Stimulated activated CD8-positive, alpha-beta memory T cell treated with anti-CD3 and anti-CD28 coated beads, Interleukin-15, amount 100 ng/mL, for 48 hours (primary cell): ENCODE results near the gene BPHL.
"Not testable (repeated sequence)": the region's sequence is repeated elsewhere in the genome, so short reads cannot be mapped to it uniquely, and the experiment has no call there.

Experiments used
- DNase-seq, 2 donors: peaks; one replicate each; pipeline ENCODE4 v3.0.0-alpha.2; 2020; ENCODE audit warnings: low read depth in 2 of 2

The BPHL gene

DNA sequence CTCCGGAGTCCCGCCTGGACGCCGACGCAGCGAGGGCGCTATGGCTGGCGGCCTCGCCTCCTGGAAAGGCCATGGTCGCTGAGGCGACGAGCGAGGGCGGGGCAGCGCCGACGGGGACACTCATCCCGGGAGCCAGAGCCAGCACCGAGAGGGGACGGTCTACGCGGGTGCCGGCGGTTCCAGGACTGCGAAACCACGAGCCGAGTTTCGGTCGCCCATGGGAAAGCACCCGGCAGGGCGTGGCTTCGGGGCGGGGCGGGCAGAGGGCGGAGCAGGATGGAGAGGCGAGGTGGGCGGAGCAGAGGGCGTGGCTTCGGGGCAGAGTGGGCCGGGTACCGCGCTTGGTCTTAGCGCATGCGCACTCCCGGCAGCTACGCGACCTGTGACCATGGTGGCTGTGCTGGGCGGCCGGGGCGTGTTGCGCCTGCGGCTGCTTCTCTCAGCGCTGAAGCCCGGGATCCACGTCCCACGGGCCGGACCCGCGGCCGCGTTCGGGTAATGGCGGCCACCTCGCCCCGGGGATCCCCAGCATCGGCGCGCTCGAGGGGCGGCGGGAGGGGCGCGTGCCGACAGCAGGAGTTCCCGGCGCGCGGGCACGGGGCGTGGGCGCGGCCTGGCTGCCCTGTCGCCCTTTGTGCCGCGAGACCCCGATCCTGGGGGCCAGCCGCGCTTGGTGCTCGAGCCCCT, at the start of gene BPHL:
BPHL (plus strand) TSS at position 359 of the 687 bp plus-strand sequence; CDS start at position 389, 30 bp downstream.
- DNase-seq, result peak; percentile 97 to 99

DNA sequence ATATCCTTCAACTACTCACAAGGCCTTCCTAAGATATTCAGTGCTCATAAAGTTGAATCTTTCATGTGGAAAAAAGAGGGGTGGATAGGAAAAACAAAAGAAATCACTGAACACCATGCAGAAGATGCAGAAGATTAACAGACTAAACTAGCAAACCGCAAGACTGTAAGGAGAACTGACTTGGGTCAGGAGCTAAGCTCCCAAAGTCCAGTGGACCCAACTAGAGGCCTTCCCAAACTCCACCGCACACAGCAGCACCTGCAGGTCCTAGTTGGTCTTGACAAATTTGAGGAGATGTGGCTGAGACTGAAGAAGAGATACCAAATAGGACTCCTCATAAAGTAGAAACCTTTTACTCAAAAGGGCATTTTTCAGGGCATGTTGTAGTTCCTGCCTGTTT, 46.9 kb upstream of the BPHL start:
- DNase-seq, result no peak

DNA sequence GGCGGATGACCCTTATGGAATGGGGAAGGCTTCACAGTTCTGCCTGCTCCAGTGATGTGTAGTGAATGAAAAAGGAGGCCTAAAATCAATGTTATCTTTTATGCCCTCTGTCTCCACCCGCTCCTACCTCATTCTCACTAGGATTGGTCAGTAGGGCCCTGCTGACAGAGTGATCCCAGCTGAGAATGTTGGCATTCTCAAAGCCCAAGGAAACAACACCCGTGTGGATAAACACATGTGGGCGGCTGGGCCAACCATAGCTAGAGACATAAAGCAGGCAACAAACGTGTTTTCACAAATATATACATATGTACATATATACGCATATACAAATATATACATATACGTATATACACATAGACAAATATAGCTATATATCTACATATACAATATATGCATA, 45.7 kb upstream of the BPHL start:
- no peak for DNase-seq

DNA sequence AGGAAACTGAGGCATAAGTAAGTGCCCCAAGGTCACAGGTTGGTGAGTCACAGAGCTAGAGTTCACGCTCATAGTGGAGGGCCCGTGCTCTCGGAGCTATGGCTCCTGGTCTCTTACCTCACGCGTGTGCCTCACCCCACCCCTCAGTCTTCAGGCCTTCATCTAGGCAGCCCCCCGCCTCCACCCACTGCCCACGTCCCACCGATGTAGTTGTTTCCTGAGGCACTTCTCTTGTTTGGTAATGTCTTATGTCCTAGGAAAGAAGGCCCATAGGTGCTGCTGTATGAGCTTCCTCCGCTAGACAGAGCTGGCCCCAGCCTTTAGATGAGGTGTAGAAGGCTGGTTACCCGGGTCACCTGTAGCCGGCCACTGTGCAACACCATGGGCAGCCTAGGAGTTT, 45.1 kb upstream of the BPHL start:
- DNase-seq, result no peak

DNA sequence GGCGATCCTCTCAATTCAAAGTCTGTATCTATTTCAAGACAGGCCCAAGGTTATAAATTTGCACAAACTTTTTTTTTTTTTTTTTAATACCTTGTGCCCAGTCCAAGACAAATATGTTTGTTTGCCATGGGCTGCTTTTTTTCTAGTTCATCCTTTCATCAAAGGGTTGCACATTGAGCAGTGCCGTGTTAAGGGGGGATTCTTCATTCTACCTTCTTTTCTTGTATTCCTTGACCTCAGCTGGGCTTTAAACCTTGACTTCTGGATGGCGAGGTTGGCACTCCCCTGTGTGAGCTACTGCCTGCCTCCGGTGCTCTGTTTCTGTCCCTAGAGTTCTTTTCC, 42.8 kb upstream of the BPHL start:
- DNase-seq, result no peak

DNA sequence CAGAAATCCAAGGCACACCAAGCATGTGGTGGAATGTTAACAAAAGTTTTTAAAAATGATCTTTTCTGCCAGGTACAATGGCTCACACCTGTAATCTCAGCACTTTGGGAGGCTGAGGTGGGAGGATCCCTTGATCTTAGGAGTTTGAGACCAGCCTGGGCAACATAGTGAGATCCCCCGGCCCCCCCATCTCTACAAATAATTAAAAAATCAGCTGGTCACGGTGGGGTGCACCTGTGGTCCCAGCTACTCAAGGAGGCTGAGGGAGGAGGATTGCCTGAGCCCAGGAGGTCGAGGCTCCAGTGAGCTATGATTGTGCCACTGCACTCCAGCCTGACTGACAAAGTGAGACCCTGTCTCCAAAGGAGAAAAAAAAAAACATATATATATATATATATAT, 42.2 kb upstream of the BPHL start:
- no peak for DNase-seq

DNA sequence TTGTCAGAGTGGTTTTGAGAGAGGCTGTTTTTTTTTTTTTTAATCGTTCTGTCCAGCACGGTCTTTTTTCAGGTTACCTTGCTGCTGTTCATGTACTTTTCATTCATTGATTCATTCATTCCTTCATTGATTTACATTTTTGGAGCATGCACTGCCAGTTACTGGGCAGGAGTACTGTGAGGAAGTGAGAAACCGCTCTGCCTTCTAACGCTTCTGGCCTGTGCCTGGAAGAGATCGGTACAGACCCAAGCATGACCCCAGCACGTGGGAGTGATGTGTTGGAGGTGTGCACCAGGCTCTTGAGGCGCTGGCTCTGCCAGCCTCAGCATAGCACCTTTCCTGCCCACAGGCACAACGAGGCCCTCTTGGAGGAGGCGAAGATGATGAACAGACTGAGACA, 41.1 kb upstream of the BPHL start:
- no peak for DNase-seq

DNA sequence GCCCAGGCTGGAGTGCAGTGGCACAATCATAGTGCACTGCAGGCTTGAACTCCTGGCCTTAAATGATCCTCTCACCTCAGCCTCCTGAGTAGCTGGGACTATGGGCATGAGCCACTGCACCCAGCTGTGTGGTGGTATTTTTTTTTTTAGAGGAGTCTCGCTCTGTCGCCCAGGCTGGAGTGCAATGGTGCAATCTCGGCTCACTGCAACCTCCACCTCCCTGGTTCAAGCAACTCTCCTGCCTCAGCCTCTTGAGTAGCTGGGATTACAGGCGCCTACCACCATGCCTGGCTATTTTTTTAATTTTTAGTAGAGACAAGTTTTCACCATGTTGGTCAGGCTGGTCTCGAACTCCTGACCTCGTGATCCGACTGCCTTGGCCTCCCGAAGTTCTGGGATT, 39.6 kb upstream of the BPHL start:
- DNase-seq, result not testable (repeated sequence)

DNA sequence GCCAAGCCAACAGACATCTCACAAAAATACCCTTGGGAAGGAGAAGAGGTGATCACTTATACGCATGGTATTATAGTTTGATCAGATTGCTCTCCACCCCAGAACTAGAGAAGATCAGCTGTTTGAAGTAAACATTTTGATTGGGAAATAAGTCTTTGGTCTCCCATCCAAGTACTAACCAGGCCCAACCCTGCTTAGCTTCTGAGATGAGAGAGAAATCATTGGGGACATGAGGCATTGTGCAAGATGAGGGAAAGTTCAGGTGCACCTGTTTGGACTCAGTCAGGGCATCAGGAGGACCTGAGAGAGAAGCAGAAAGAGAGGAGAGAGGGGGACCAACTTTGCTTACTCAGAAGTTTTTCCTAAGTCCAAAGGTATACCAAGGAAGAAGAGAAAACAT, 38.8 kb upstream of the BPHL start:
- DNase-seq, result no peak

DNA sequence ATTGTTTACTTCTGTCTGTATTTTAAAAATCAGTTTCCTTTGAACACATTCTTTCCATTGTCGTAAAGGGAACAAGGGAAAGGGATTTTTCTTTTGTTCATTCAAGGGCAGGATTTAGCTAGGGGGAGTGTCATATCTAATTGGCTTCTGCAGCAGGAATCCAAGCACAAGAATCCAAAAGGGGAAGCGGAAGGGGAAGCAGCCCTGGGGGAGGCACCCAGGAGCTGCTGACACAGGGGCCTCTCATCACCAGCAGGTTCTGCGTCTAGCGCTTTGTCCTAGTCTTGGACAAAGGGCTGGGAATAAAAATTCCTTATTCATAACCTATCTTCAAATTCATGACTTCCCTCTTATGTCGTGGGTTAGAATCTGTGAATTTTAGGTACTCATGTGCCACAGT, 36.6 kb upstream of the BPHL start:
- DNase-seq, result no peak

DNA sequence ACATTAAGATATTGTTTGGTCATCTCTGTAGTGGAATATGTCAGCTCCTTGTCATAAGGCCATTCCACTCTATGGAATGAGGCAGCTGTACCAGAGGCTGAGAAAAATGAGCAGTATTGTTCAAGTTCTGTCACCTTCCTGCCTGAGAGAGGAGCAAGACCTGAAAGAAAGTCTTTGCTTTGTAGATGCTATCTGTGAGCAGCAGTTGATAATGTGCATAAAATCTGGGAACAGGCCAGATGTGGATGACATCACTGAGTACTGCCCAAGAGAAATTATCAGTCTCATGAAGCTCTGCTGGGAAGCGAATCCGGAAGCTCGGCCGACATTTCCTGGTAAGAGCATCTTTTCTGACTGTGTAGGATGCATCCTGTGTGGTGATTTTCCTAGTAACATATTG, 33.4 kb upstream of the BPHL start:
- DNase-seq, result no peak

DNA sequence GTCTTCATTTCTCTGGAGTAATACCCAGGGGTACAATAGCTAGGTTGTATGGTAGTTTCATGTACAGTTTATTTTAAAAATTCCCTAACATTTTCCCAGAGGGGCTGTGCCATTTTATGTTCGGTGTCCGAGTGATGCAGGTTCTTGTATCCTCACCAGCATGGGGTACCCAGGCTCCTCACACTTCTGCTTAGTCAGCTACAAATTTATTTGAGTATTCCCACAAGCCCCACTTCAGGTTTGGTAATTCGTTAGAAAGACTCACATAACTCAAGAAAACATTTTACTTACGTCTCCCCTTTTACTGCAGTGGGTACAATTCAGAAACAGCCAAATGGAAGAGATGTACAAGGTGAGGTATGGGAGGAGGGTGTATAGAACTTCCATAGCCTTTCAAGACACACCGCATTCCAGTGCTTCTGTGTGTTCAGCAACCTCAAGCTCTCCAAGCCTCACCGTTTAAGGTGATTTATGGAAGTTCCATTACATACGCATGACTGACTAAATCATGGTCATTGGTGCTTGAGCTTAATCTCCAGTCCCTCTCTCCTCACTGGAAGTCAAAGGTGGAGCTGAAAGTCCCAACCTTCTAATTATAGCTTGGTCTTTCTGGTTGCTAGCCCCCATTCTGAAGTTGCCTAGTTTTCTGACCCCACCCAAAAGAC, 32.1 kb upstream of the BPHL start:
- DNase-seq, result no peak

DNA sequence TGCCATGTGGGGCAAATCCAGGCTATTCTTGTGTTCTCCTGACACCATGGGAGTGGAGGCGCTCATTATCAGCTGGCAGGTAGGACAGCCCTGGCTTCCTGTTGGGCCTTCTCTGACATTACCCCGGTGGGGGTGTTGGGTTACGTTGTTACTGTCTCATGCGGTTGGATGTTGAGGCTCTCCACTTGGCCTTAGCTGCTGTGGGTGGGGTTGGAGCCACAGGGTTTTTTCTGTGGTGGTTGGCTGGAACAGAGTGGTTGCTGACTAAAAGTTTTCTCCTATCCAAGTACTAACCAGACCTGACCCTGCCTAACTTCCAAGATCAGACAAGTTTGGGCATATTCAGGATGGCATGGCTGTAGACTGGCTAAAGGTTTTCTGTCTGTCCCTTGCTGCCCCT, 30.1 kb upstream of the BPHL start:
- no peak for DNase-seq

DNA sequence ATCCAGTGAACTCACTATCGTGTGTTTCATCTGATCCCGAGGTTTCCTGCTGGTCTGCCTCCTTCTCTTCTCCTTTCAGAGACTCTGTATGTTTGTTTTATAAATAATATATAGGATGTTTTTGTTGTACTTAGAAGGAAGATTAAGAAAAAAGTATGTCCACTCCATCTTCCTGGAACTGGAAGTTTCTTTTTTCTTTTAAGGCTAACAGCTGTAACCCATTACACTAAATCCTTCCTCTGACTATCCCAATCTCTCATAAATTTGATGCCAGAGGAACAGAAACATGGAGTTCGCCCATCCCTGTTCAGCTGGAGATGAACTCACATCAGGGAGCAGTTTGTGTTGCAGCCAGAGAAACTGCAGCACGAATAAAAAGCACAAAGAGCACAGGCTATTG, 29.5 kb upstream of the BPHL start:
- DNase-seq, result no peak

DNA sequence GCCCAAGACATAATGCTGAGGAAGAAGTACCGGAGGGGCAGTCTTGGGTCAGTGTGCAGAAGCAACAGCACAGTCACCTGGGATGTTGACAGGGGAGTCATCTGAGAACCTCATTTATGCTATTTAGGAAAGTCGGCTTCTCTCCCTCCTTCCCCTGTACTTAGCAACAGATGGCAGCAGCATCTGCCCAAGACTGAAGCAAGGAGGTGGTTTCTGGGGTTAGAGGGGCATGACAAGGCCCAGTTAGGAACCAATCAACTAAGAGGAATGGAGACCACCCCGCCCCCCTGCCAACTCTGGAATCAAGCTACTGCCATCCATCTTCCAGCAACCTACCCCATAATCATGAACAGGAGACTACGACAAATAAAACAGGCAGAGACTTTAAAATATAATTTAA, 28.5 kb upstream of the BPHL start:
- no peak for DNase-seq

DNA sequence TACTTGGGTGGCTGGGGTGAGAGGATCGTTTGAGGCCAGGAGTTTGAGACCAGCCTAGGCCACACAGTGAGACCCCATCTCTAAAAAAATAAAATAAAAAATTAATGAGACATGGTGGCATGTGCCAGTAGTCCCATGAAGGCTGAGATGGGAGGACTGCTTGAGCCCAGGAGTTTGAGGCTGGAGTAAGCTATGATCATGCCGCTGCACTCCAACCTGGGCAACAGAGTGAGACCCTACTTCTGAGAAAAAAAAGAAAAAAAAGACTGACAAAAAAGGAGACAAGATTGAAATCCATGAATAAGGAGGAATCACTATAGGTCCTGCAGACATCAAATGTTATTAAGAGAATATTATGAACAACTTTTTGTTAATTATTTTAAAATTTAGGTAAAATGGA, 23.7 kb upstream of the BPHL start:
- no peak for DNase-seq

DNA sequence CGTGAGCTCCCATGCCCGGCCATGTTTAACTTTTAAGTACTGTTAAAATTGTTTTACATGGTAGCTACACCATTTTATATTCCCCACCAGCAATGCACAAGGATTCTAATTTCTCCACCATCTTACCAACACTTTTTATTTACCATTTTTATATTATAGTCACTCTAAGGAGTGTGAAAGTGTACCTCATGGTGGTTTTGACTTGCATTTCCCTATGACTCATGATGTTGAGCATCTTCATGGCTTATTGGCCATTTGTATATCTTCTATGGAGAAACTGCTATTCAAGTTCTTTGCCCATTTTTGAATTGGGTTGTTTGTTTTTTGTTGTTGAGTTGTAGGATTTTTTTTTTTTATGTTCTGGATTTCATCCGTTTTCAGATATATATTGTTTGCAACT, 15.6 kb upstream of the BPHL start:
- no peak for DNase-seq

DNA sequence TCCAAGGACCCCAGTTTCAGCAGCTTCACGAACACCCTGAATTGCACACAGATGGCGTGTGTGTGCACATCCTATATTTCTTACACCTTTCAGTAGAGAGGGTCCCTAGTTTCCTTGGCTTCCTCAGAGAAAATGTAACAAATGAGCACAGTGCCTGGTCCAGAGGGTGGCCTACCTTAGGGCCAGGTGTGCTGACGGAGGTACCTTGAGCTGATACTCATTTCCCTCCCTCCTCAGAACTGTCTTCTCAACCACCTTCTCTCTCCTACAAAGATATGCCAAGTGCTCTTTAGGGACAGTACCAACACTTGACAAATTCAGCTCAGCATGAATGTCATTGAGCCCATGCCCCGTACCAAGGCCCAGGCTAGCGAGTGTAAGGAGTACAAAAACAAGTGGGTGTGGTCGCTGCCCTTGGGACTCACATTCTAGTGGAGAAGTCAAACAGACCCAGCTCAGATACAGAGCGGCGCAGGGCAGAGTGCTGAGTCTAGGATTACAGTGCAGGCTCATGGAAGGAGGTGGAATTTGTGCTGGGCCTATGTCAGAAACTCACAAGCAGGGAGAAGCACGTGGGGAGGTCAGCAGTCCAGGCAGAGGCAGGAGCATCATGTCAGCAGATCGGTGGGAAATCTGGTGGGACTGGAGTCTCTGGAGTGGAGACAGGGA, 9.6 kb upstream of the BPHL start:
- no peak for DNase-seq

DNA sequence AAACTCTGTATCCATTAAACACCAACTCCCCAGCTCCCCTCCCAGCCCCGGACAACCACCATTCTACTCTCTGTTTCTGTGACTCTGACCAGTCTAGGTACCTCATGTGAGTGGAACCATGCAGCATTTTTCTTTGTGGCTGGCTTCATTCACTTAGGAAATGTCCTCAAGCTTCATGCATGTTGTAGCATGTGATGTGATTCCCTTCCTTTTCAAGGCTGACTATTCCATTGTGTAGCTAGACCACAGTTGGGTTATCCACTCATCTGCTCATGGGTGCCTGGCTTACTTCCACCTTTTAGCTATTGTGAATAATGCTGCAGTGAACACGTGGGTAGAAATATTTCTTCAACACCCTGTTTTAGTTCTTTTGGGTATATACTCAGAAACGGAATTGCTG, 8.8 kb upstream of the BPHL start:
- DNase-seq, result no peak

DNA sequence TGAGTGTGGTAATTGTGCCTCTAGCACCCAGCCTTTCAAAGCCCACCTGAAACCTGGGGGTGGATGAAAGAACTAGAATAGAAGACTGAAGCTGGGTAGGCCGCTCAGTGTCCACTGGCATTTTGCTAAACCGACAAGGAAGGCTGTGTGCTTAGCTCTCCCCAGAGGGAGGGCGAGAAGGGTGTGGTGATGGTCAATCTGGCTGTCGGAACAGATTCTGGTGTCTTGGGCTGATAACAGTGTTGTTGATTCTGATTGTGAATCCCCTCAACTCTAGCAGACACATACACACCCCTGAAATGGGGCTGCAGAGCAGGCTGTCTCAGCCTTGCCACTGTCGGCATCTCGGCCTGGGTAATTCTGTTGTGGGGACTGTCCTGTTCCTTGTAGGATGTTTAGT, 4.1 kb upstream of the BPHL start:
- no peak for DNase-seq

DNA sequence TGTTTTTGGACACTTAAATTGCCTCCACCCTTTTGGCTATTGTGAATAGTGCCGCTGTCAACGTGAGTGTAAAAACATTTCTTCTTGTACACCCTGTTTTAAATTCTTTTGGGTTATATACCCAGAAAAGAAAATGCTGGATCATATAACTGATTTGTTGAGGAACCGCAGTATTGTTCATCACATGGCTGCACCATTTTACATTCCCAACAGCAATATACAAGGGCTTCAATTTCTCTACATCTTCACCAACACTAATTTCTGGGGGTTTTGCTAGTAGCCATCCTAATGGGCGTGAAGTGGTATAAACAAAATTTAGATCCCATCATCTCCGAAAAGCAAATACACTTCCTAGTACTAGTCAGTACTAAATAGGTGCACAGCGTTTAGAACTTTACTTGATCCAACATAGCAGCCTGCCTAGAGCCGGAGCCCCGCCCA, 579 bp upstream of the BPHL start:
- DNase-seq, result no peak

DNA sequence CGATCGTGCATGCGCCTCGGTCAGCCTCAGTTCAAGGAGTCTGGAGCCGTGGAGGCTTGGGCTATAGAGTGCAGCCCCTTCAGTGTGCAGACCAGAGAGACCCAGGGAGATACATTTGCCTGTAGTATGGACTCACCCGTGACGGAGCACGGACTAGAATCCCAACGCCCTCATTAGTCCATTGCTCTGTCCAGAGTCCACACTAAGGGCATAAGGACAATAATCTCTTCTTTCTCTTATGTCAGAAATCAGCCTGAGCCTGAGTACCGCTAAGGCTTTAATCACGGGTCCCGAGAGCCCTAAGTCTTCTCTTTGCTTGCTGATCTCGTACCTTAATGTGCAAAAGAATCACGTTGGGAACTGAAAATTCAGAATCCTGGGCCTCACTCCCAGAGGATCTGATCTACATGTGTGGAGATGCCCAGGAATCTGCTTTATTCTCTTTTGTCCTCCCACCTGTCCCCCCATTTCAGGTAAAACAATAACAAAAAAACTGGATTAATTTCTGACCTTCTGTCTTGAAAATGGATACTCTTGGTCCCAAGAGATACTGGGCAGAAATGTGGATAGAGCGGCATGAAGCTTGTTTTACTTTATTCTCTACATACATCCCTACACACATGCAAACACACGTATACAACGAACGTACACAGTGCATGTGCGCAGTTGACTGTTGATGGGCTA, 671 bp downstream of the BPHL start:
- no peak for DNase-seq

DNA sequence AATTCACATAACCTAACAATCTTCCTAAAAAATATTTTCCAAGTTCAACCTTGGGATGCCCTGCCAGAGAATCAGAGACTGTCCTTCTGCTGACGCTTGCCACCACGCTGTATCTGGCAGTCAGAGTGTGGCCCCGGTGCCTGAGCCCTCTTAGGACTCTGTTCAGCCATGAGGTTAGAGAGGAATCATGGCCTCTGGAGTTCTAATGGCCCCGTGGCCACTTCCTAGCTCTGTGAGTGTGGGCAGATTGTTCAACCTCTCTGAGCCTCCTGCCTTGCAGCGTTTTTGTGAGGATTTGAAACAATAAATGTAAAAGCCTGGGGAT, 2.2 kb downstream of the BPHL start:
- no peak for DNase-seq
